ENCODE data around the gene FAM229B.

FAM229B gene

GRCh38 chr6:112113918-112114317 lies 26.5 kb downstream of the FAM229B start:
- H3K4me3 ChIP-seq (ENCODE audit: low read depth, low read length): no peak overlapping the region
- peak; percentile 8 for DNase-seq (ENCODE audit: low read depth, low spot score)
- TF ChIP-seq, protein P1, sequence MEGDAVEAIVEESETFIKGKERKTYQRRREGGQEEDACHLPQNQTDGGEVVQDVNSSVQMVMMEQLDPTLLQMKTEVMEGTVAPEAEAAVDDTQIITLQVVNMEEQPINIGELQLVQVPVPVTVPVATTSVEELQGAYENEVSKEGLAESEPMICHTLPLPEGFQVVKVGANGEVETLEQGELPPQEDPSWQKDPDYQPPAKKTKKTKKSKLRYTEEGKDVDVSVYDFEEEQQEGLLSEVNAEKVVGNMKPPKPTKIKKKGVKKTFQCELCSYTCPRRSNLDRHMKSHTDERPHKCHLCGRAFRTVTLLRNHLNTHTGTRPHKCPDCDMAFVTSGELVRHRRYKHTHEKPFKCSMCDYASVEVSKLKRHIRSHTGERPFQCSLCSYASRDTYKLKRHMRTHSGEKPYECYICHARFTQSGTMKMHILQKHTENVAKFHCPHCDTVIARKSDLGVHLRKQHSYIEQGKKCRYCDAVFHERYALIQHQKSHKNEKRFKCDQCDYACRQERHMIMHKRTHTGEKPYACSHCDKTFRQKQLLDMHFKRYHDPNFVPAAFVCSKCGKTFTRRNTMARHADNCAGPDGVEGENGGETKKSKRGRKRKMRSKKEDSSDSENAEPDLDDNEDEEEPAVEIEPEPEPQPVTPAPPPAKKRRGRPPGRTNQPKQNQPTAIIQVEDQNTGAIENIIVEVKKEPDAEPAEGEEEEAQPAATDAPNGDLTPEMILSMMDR (IDR thresholded peaks at IDR 0.05; ENCODE audit: low read depth, low read length): no peak
- in situ Hi-C loops (cut with HindIII; ENCODE audit: low sequenced_read_pairs): no loop called here

GRCh38 chr6:112114577-112115223 lies 27.3 kb downstream of the FAM229B start:
- DNase-seq (ENCODE audit: low read depth, low spot score): no peak
- in situ Hi-C loops (cut with HindIII; ENCODE audit: low sequenced_read_pairs): no loop called here
- H3K4me3 ChIP-seq (ENCODE audit: low read depth, low read length): no peak overlapping the region
- TF ChIP-seq, protein P1 (IDR thresholded peaks at IDR 0.05; ENCODE audit: low read depth, low read length): no peak

DNA sequence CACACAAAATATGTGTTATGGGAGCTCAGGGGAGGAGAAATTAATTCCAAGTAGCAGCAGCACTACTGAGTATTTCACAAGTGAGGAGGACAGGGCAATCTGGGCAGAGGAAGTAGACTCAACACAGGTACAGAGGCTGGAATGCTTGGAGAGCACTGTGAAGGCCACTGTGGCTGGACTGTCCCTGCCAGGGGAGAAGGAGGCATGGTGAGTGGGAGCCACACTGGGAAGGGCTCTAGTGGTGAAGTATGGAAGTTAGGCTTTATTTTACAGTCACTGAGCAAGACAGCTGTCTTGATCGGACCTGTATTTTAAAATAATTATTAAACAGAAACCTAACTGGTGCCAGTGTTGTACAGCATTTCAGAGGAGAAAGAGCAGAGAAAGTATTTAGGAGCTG lies 28.8 kb downstream of the FAM229B start:
- no peak overlapping the region for H3K4me3 ChIP-seq (ENCODE audit: low read depth, low read length)
- in situ Hi-C loops (cut with HindIII; ENCODE audit: low sequenced_read_pairs): no loop called here
- no peak for DNase-seq (ENCODE audit: low read depth, low spot score)
- TF ChIP-seq, protein P1 (IDR thresholded peaks at IDR 0.05; ENCODE audit: low read depth, low read length): no peak

DNA sequence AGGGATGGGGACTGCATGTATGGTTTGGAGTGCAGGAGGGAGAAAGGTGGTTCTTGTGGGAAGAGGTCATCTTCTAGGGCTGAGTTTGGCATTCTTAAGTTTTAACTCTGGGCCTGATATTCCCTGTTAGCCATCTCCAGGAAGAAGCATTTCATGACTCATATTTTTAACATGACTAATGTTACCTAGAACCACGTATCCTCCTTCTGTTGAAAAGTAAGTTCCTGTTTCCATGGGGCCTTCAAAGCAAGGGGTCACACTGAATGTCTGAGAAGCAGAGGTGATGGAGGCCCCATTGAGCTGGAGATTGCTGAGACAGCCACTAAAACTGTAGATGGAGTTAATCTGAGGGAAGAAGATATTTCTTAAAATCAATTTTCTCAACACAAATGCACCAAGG lies 30.2 kb downstream of the FAM229B start:
- TF ChIP-seq, protein P1 (IDR thresholded peaks at IDR 0.05; ENCODE audit: low read depth, low read length): no peak
- peak; percentile 40 for DNase-seq (ENCODE audit: low read depth, low spot score)
- in situ Hi-C loops (cut with HindIII; ENCODE audit: low sequenced_read_pairs): no loop called here
- H3K4me3 ChIP-seq (ENCODE audit: low read depth, low read length): no peak overlapping the region

DNA sequence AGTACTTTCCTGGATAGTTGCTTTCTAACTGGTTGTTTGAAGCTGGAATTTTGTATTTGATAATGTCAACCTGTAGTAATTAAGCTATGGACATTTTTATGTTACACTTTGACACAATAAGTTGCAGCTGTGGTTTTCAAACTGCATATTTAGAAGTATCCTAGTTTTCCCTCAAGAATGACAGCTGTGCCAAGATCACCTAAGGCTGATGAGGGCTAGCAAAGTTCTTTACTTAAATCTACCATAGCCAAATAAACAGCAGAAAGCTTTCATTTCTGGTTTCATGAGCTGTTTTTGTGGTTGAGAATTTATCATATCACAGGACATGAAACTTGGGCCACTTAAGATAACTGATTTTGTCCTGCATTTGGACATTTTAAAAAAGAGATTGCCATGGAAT lies 30.6 kb downstream of the FAM229B start:
- no peak for DNase-seq (ENCODE audit: low read depth, low spot score)
- in situ Hi-C loops (cut with HindIII; ENCODE audit: low sequenced_read_pairs): no loop called here
- TF ChIP-seq, protein P1 (IDR thresholded peaks at IDR 0.05; ENCODE audit: low read depth, low read length): no peak
- no peak overlapping the region for H3K4me3 ChIP-seq (ENCODE audit: low read depth, low read length)

- TF ChIP-seq, protein P1 (IDR thresholded peaks at IDR 0.05; ENCODE audit: low read depth, low read length): no peak
- DNase-seq (ENCODE audit: low read depth, low spot score): no peak
- in situ Hi-C loops (cut with HindIII; ENCODE audit: low sequenced_read_pairs): no loop called here
- H3K4me3 ChIP-seq (ENCODE audit: low read depth, low read length): no peak overlapping the region
Measured at GRCh38 chr6:112122756-112123155, 35.4 kb downstream of the FAM229B start.

Measured in astrocyte of the spinal cord (primary cell).